NB4 (cell line): Measurements from ENCODE around the gene SELENOS.

Source experiments
- POLR2A ChIP-seq: IDR thresholded peaks from 2 replicates; pipeline ENCODE4 v1.6.1; 2011; ENCODE audit warnings: mild to moderate bottlenecking; ENCODE audit not compliant: insufficient read length; ENCODE audit errors: extremely low read depth
- TF ChIP-seq, protein P1 (sequence below): IDR thresholded peaks from one replicate; pipeline ENCODE4 v1.5.1; 2012; ENCODE audit warnings: low read depth, low read length

DNA sequence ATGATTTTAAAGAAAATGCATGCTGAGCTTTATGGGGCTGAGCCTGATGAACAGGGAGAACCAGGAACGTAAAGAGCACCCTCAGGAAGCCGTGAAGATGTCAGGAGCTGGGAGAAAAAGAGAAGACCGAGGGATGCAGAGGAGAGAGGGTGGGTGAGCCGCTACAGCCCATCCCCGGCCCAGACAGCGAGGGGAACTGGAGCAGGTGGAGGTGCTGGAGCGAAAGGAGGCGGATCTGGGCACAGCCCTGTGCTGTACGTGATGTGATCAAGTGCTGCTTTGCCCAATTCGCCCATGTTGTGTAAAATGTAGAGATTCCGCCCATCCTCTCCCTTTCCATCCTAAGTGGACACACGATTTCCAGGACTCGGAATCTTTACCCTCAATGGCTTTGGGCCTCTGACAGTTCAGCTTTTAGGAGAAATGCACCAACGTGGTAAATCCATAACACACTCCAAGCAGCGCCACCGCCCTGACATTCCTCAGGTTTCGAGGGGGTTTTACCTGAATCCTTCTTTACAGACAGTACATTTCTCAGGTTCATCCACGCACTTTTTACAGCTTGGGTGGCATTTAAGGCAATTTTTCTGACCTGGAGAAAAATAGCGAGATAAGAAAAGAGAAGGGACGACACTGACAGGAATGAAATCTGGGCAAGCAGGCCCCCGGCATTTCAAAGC, 44.9 kb upstream of the SELENOS start:
- no peak for TF ChIP-seq POLR2A
- TF ChIP-seq, protein P1, sequence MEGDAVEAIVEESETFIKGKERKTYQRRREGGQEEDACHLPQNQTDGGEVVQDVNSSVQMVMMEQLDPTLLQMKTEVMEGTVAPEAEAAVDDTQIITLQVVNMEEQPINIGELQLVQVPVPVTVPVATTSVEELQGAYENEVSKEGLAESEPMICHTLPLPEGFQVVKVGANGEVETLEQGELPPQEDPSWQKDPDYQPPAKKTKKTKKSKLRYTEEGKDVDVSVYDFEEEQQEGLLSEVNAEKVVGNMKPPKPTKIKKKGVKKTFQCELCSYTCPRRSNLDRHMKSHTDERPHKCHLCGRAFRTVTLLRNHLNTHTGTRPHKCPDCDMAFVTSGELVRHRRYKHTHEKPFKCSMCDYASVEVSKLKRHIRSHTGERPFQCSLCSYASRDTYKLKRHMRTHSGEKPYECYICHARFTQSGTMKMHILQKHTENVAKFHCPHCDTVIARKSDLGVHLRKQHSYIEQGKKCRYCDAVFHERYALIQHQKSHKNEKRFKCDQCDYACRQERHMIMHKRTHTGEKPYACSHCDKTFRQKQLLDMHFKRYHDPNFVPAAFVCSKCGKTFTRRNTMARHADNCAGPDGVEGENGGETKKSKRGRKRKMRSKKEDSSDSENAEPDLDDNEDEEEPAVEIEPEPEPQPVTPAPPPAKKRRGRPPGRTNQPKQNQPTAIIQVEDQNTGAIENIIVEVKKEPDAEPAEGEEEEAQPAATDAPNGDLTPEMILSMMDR, result no peak
